ENCODE results near the gene SUSD1.
A peak's percentile ranks its signal among the peaks of the same experiment; 100 is the strongest.

The SUSD1 gene

DNA sequence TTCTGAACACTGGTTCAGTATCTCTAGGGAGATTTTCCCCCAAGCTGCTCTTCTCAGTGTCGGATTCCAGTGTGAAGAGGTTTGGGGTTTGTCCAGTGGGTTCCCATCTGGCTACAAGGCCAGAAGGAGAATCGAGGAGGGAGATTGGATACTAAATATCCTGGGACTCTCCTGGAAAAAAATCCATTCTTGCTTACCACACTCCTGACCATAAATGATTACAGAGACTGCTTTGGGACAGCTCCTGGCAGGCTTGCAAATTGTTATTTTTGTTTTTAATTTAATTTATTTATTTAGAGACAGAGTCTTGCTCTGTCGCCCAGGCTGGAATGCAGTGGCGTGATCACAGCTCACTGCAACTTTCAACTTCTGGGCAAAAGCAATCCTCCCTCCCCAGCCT lies 4.7 kb upstream of the SUSD1 start:
- peak overlapping the region; percentile 60 for H3K4me2 ChIP-seq
- H3K27ac ChIP-seq, result peak overlapping the region; percentile 28; the same call in 1 of the 2 replicates
- H3K9ac ChIP-seq, result no peak overlapping the region; the same call in 1 of the 2 replicates

DNA sequence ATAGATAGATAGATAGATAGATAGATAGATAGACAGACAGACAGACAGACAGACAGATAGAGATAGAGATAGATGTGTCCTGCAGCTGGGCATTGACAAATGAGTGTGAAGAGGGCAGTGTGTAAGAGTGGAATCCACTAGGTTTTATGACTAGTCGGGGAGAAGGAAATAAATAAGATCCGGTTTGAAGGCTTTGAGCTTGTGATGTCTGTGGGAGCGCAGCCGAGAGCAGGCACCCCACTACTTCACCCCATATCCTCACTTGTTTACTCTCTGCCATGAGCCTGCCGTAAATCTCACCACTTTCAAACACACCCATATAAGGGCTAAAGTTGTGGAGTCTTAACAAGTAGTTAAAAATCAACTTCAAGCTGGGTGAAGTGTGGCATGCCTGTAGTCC lies 1.4 kb upstream of the SUSD1 start:
- Histone ChIP-seq H3K79me2 (ENCODE audit: insufficient read depth, low read depth) (no peaks in the 10 kb centered on the region), H3K4me3 (IDR thresholded peaks at IDR 0.05; ENCODE audit: insufficient read depth, low read depth, low read length) (no peak overlapping the region), H3K27me3 (ENCODE audit: insufficient read depth, low read depth) (no peaks in the 10 kb centered on the region), H4K20me1 (ENCODE audit: insufficient read depth) (no peaks in the 10 kb centered on the region), H3K4me2 (no peak overlapping the region), H3K9ac (no peak overlapping the region), H3K27ac (no peak overlapping the region), H2AFZ (ENCODE audit: low read depth) (no peak overlapping the region), H3K4me1 (ENCODE audit: low read depth, poor library complexity, severe bottlenecking) (peaks cover 30% of the 10 kb centered on the region), H3K36me3 (ENCODE audit: insufficient read depth) (no peaks in the 10 kb centered on the region)
- TF ChIP-seq, protein P1, sequence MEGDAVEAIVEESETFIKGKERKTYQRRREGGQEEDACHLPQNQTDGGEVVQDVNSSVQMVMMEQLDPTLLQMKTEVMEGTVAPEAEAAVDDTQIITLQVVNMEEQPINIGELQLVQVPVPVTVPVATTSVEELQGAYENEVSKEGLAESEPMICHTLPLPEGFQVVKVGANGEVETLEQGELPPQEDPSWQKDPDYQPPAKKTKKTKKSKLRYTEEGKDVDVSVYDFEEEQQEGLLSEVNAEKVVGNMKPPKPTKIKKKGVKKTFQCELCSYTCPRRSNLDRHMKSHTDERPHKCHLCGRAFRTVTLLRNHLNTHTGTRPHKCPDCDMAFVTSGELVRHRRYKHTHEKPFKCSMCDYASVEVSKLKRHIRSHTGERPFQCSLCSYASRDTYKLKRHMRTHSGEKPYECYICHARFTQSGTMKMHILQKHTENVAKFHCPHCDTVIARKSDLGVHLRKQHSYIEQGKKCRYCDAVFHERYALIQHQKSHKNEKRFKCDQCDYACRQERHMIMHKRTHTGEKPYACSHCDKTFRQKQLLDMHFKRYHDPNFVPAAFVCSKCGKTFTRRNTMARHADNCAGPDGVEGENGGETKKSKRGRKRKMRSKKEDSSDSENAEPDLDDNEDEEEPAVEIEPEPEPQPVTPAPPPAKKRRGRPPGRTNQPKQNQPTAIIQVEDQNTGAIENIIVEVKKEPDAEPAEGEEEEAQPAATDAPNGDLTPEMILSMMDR (conservative IDR thresholded peaks at IDR 0.05; ENCODE audit: low read depth, low read length), result no peak

More for the DNA sequence above, 4.7 kb upstream of the SUSD1 start:
- Histone ChIP-seq H3K27me3 (ENCODE audit: insufficient read depth, low read depth) (no peaks in the 10 kb centered on the region), H2AFZ (ENCODE audit: low read depth) (peak overlapping the region; percentile 31; the same call in 1 of the 2 replicates), H4K20me1 (ENCODE audit: insufficient read depth) (no peaks in the 10 kb centered on the region), H3K4me1 (ENCODE audit: low read depth, poor library complexity, severe bottlenecking) (peaks cover 38% of the 10 kb centered on the region), H3K36me3 (ENCODE audit: insufficient read depth) (no peaks in the 10 kb centered on the region), H3K79me2 (ENCODE audit: insufficient read depth, low read depth) (no peaks in the 10 kb centered on the region), H3K4me3 (IDR thresholded peaks at IDR 0.05; ENCODE audit: insufficient read depth, low read depth, low read length) (no peak overlapping the region)
- TF ChIP-seq, protein P1 (conservative IDR thresholded peaks at IDR 0.05; ENCODE audit: low read depth, low read length), result no peak

DNA sequence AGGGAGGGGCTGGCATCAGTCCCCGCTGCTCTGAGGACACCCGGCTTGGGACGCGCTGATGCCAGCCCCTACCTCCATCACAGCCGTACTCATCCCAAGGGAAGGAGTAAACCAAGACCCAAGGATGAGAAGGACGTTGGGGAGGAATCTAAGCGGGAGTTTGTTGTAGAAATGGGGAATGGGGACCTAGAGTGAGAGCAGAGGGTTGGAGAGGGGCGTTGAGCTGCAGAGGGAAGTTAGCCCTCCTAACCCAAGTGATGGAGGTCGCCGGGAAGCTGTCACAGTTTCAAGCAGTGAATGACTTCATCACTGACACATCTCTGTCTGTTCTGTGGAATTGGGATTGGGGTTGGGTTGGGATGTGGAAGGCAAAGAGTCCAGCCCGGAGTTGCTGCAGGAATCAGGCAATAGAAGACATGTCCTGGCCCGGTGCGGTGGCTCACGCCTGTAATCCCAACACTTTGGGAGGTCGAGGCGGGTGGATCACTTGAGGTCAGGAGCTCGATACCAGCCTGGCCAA lies 759 bp upstream of the SUSD1 start:
- H3K27me3 ChIP-seq (ENCODE audit: insufficient read depth, low read depth), result no peaks in the 10 kb centered on the region
- H3K9ac ChIP-seq, result peak overlapping the region; percentile 82; the same call in 1 of the 2 replicates
- H3K79me2 ChIP-seq (ENCODE audit: insufficient read depth, low read depth), result no peaks in the 10 kb centered on the region
- peaks cover 24% of the 10 kb centered on the region for H3K4me1 ChIP-seq (ENCODE audit: low read depth, poor library complexity, severe bottlenecking)
- no peaks in the 10 kb centered on the region for H3K36me3 ChIP-seq (ENCODE audit: insufficient read depth)
- peak overlapping the region; percentile 86; the same call in 1 of the 2 replicates for H2AFZ ChIP-seq (ENCODE audit: low read depth)
- H3K27ac ChIP-seq, result no peak overlapping the region
- no peaks in the 10 kb centered on the region for H4K20me1 ChIP-seq (ENCODE audit: insufficient read depth)
- TF ChIP-seq, protein P1 (conservative IDR thresholded peaks at IDR 0.05; ENCODE audit: low read depth, low read length), result no peak
- no peak overlapping the region for H3K4me3 ChIP-seq (IDR thresholded peaks at IDR 0.05; ENCODE audit: insufficient read depth, low read depth, low read length)
- H3K4me2 ChIP-seq, result peak overlapping the region; percentile 81; the same call in 1 of the 2 replicates

DNA sequence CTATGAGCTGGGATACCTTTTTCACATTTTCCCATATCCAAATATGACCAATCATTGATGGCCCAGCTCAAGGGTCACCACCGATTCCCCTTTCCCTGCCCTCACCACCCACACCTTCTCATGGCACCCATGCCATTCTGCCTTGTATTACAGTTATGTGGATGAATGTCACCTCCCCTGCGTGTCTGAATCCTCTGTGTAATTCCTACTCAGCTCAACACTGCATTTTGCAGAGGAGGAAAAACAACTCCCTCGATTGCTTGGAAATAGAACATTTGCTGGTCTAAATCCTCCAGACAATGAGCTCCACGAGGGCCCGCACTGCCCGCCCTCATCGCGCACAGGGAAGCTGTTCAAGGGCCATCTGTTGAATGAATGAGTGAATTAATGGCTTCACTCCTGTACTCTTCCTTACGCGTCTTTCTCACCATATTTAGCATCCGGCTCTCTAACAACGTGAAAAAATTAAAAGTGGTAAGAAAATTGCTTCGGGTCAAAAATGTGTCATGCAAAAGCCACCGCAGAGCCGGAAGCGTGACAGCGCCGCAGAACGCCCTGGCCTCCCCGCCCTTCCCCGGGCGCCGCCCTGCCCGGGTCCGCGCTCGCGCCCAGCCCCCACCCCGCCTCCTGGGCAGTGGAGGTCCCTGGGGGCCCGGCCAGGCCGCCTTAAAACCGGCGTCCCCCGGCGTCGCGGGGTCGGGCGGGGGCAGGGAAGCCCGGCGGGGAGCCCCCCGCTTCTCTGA lies 704 bp downstream of the SUSD1 start:
- Histone ChIP-seq H2AFZ (ENCODE audit: low read depth) (peak overlapping the region; percentile 52), H3K36me3 (ENCODE audit: insufficient read depth) (no peaks in the 10 kb centered on the region), H3K9ac (peak overlapping the region; percentile 82), H4K20me1 (ENCODE audit: insufficient read depth) (no peaks in the 10 kb centered on the region), H3K4me1 (ENCODE audit: low read depth, poor library complexity, severe bottlenecking) (peaks cover 20% of the 10 kb centered on the region), H3K4me2 (peak overlapping the region; percentile 37), H3K4me3 (IDR thresholded peaks at IDR 0.05; ENCODE audit: insufficient read depth, low read depth, low read length) (no peak overlapping the region), H3K79me2 (ENCODE audit: insufficient read depth, low read depth) (no peaks in the 10 kb centered on the region), H3K27ac (peak overlapping the region; percentile 45), H3K27me3 (ENCODE audit: insufficient read depth, low read depth) (no peaks in the 10 kb centered on the region)
- TF ChIP-seq, protein P1 (conservative IDR thresholded peaks at IDR 0.05; ENCODE audit: low read depth, low read length), result no peak
